Activated T-cell treated with anti-CD3 and anti-CD28 coated beads for 24 hours (primary cell): ENCODE results near the gene MED16.

ENCODE experiments used
- DNase-seq: peaks from one replicate; pipeline ENCODE4 v3.0.0-alpha.2; 2020; ENCODE audit warnings: low read depth

MED16 gene

GRCh38 chr19:927780-928401 is 34.9 kb upstream of the MED16 start:
- no peak for DNase-seq

GRCh38 chr19:927351-927779 is 34.4 kb upstream of the MED16 start:
- DNase-seq = no peak

GRCh38 chr19:926589-927350 is 33.8 kb upstream of the MED16 start:
- DNase-seq = no peak

- DNase-seq = no peak
Observed at GRCh38 chr19:926323-926588, 33.3 kb upstream of the MED16 start.

- DNase-seq = peak; percentile 61
Observed at GRCh38 chr19:925526-926322, 32.7 kb upstream of the MED16 start, which contains the start of gene ARID3A. ARID3A (plus strand) TSS chr19:926035; CDS start chr19:929529, 3,494 bp downstream.

- peak; percentile 56 for DNase-seq
Observed at GRCh38 chr19:925087-925525, 32.1 kb upstream of the MED16 start.

GRCh38 chr19:924553-925086 is 31.6 kb upstream of the MED16 start:
- no peak for DNase-seq

GRCh38 chr19:920051-920864 is 27.3 kb upstream of the MED16 start:
- no peak for DNase-seq

- no peak for DNase-seq
Observed at GRCh38 chr19:919199-920050, 26.4 kb upstream of the MED16 start.

GRCh38 chr19:918481-919198 is 25.7 kb upstream of the MED16 start:
- DNase-seq = no peak

- DNase-seq = no peak
Observed at GRCh38 chr19:918152-918437, 25.1 kb upstream of the MED16 start.

GRCh38 chr19:917323-918151 is 24.6 kb upstream of the MED16 start, which contains the start of gene KISS1R:
KISS1R (plus strand) TSS chr19:917333; CDS start chr19:917503, 170 bp downstream.
- DNase-seq = no peak

- no peak for DNase-seq
Observed at GRCh38 chr19:916645-917322, 23.8 kb upstream of the MED16 start.

GRCh38 chr19:913080-913748 is 20.2 kb upstream of the MED16 start, which contains the start of gene R3HDM4:
R3HDM4 (minus strand) TSS chr19:913219; CDS start chr19:913157, 62 bp downstream.
- peak; percentile 80 for DNase-seq

GRCh38 chr19:912181-913079 is 19.4 kb upstream of the MED16 start:
- DNase-seq = no peak

GRCh38 chr19:911197-912033 is 18.4 kb upstream of the MED16 start:
- DNase-seq = no peak
